ENCODE measurements around the gene DNTT.

DNTT gene

DNA sequence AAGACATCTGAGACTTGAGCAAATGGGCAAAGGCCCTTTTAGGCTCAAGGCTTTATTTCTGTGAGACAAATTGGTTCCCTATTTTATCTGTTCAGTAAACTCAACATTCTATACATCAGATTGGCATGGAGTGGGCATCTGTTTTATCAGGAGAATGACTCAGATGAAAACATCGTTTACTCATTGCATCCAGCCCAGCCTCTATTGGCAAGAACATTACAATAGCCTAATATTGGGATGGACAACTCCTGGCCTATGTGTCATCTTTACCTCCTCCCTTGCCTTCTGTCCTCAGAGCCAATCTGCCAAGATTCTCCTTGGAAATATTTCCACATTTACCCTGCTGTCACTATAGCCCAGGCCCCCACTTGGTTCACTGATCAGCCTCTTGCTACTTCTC lies 27.4 kb upstream of the DNTT start:
- H3K4me3 ChIP-seq (ENCODE audit: low read depth, low read length), result no peak overlapping the region
- TF ChIP-seq, protein P1, sequence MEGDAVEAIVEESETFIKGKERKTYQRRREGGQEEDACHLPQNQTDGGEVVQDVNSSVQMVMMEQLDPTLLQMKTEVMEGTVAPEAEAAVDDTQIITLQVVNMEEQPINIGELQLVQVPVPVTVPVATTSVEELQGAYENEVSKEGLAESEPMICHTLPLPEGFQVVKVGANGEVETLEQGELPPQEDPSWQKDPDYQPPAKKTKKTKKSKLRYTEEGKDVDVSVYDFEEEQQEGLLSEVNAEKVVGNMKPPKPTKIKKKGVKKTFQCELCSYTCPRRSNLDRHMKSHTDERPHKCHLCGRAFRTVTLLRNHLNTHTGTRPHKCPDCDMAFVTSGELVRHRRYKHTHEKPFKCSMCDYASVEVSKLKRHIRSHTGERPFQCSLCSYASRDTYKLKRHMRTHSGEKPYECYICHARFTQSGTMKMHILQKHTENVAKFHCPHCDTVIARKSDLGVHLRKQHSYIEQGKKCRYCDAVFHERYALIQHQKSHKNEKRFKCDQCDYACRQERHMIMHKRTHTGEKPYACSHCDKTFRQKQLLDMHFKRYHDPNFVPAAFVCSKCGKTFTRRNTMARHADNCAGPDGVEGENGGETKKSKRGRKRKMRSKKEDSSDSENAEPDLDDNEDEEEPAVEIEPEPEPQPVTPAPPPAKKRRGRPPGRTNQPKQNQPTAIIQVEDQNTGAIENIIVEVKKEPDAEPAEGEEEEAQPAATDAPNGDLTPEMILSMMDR (IDR thresholded peaks at IDR 0.05; ENCODE audit: low read depth, low read length), result no peak

DNA sequence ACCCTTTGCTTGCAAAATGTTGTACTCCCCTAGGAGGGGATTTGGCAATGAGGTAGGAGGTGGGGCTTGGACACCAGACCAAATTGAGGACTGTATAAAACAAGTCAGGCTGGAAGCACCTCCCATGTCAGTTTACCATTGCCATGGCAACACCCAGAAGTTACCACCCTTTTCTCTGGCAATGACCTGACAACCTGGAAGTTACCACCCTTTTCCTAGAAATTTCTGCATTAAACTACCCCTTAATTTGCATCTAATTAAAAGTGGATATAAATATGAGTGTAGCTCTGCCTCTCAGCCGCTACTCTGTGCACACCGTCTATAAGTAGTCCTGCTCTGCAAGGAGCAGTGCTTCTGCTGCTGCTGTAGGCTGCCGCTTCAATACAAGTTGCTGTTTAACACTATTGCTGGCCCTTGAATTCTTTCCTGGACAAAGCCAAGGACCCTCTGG lies 25.0 kb upstream of the DNTT start:
- TF ChIP-seq, protein P1 (IDR thresholded peaks at IDR 0.05; ENCODE audit: low read depth, low read length), result no peak
- H3K4me3 ChIP-seq (ENCODE audit: low read depth, low read length), result no peak overlapping the region

DNA sequence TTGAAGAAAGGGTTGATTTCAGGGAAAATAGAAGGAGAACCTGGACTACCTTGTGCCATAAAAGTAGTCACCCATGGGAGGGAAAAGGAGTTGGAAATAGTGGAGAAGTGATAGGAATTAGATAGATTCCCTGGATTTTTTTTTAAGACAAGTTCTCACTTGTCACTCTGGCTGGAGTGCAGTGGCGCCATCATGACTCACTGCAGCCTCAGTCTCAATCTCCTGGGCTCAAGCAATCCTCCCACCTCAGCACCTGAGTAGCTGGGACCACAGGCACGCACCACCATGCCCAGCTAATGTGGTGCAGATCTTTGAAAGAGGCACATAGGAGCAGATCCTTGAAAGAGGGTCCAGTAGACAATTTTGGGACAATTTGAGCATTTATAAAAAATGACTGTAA lies 23.4 kb upstream of the DNTT start:
- TF ChIP-seq, protein P1 (IDR thresholded peaks at IDR 0.05; ENCODE audit: low read depth, low read length), result no peak
- H3K4me3 ChIP-seq (ENCODE audit: low read depth, low read length), result no peak overlapping the region

DNA sequence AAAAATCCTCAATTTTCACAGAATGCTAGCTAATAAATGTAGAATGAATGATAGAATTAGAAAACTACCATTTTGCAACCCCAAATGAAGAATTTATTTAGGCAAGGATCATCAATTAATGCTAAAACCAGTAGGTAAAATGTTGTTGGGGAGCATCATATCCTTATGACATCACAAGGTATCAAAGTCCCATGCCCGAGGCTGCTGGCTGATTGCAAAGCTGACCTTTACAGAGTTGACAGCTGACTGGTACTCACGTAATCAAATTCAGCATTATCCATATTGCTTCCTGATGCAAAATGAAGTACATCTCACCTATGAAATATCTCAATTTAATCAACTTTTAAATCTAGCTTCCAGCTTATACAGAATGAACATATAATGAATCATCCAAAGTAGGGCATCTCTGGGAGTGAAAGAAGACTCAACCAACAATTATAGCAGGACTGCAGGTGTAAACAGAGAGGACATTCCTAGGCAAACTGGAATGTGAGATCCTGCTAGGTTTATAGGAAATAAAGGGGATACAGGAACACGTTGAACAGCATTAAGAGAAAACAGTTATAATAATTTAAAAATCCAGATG lies 22.7 kb upstream of the DNTT start:
- H3K4me3 ChIP-seq (ENCODE audit: low read depth, low read length), result no peak overlapping the region
- TF ChIP-seq, protein P1 (IDR thresholded peaks at IDR 0.05; ENCODE audit: low read depth, low read length), result no peak

DNA sequence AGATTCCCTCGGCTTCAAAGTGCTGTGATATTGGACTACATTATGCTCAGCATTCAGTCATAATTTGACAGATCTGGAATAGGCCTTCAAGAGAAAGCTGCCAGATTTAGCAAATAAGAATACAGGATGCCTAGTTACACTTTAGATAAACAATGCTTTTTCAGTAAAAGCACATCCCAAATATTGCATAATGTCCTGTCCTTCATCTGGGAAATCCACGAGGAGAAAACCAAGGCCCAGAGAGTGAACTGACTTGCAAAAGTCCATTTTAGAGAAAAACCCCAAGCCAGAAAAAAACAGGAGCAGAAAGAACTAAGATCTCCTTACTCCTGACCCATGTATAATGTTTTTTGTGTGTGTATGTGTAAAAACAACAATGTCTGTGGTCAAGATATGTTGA lies 20.9 kb upstream of the DNTT start:
- TF ChIP-seq, protein P1 (IDR thresholded peaks at IDR 0.05; ENCODE audit: low read depth, low read length), result no peak
- no peak overlapping the region for H3K4me3 ChIP-seq (ENCODE audit: low read depth, low read length)

DNA sequence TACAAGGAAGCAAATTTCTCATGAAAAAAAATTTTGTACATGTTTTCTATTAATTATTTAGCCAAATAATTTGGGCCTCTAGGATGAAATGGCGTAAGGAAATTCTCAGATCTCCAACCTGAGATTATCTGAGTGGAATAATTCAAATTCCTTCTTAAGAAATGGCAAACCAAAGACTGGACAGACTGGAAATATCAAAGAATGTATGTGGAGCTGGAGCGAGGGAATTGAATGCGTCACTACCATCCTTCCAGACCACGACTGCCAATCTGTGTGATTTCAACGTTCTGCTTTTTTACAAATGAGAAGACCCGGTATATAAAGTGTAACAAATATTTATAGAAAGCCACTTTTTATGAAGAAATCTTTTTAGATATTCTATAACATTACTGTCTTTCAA lies 20.5 kb upstream of the DNTT start:
- H3K4me3 ChIP-seq (ENCODE audit: low read depth, low read length), result no peak overlapping the region
- TF ChIP-seq, protein P1 (IDR thresholded peaks at IDR 0.05; ENCODE audit: low read depth, low read length), result no peak

DNA sequence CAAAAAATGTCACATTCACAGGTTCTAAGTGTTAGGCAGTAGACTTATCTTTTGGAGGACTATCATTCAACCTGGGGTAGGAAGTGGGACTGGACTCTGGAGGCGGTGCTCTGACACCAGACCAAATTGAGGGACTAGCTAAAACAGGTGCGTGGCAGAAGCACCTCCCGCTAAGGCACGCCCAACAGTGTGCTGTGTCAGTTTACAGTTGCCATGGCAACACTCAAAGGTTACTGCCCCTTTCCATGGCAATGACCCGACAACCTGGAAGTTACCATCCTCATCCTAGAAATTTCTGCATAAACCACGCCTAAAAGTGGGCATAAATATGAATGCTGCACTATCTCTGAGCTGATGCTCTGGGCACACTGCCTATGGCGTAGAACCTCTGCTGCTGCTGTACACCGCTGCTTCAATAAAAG lies 18.9 kb upstream of the DNTT start:
- no peak overlapping the region for H3K4me3 ChIP-seq (ENCODE audit: low read depth, low read length)
- TF ChIP-seq, protein P1 (IDR thresholded peaks at IDR 0.05; ENCODE audit: low read depth, low read length), result no peak
